AG10803 (cell line): ENCODE measurements around the gene ADM5.
"Not testable (repeated sequence)": the region's sequence is repeated elsewhere in the genome, so short reads cannot be mapped to it uniquely, and the experiment has no call there.

Experiments used
- DNase-seq: peaks from one replicate; pipeline ENCODE4 v3.0.0; 2010; ENCODE audit warnings: low read depth
- H3K4me3 ChIP-seq: 2 replicates; pipeline ENCODE4 v1.5.1; 2011; ENCODE audit warnings: mild to moderate bottlenecking, low read length, control low read depth
- CTCF ChIP-seq: conservative IDR thresholded peaks from 2 replicates; pipeline ENCODE4 v1.5.1; 2011; ENCODE audit warnings: mild to moderate bottlenecking, low read length, control low read depth, inconsistent platforms

ADM5 gene

GRCh38 chr19:49710372-49710951 is 21.1 kb downstream of the ADM5 start:
- H3K4me3 ChIP-seq, result no peak overlapping the region
- TF ChIP-seq CTCF, result no peak
- no peak for DNase-seq

- H3K4me3 ChIP-seq, result peak overlapping the region; percentile 47
- DNase-seq, result peak; percentile 79
- TF ChIP-seq CTCF, result no peak
Measured at GRCh38 chr19:49712397-49712859, 23.0 kb downstream of the ADM5 start.

GRCh38 chr19:49713236-49713845 is 23.9 kb downstream of the ADM5 start:
- H3K4me3 ChIP-seq, result no peak overlapping the region
- TF ChIP-seq CTCF, result no peak
- DNase-seq, result no peak

GRCh38 chr19:49716154-49716553 is 26.8 kb downstream of the ADM5 start:
- H3K4me3 ChIP-seq, result no peak overlapping the region
- no peak for DNase-seq
- TF ChIP-seq CTCF, result no peak

GRCh38 chr19:49718511-49718910 is 29.1 kb downstream of the ADM5 start:
- no peak overlapping the region for H3K4me3 ChIP-seq
- no peak for TF ChIP-seq CTCF
- DNase-seq, result peak; percentile 28

GRCh38 chr19:49718991-49719390 is 29.6 kb downstream of the ADM5 start:
- no peak overlapping the region for H3K4me3 ChIP-seq
- no peak for DNase-seq
- no peak for TF ChIP-seq CTCF

- H3K4me3 ChIP-seq, DNase-seq: not testable (repeated sequence)
Measured at GRCh38 chr19:49719420-49719819, 30.0 kb downstream of the ADM5 start.
